A549 (cell line): Measurements from ENCODE around the gene AP1S2.

Experiments
- CEBPB ChIP-seq, 2 experiments: fragments of >200 bp in 1 of 2; sonication (Bioruptor Twin) in 1 of 2; formaldehyde crosslinking in 1 of 2; IDR thresholded peaks; 2 replicates each; pipeline ENCODE4 v1.6.1; 2012 to 2016
- CTCF ChIP-seq: fragments of >200 bp; sonication (Bioruptor Twin); formaldehyde crosslinking; IDR thresholded peaks from 3 replicates; pipeline ENCODE4 v1.5.1; 2016
- JUNB ChIP-seq: fragments of >200 bp; sonication (Bioruptor Twin); formaldehyde crosslinking; IDR thresholded peaks from 2 replicates; pipeline ENCODE4 v1.6.1; 2016
- NR3C1 ChIP-seq: fragments of >200 bp; sonication (Bioruptor Twin); formaldehyde crosslinking; IDR thresholded peaks from 3 replicates; pipeline ENCODE4 v1.6.1; 2017
- POLR2A ChIP-seq: IDR thresholded peaks from 2 replicates; pipeline ENCODE4 v1.6.1; 2012; ENCODE audit warnings: mild to moderate bottlenecking, low read length
- RFX5 ChIP-seq: fragments of 450-650 bp; IDR thresholded peaks from 2 replicates; pipeline ENCODE4 v1.7.1; 2014; ENCODE audit warnings: antibody characterized with exemption, mild to moderate bottlenecking, moderate library complexity
- SMC3 ChIP-seq: fragments of >200 bp; sonication (Bioruptor Twin); formaldehyde crosslinking; IDR thresholded peaks from 3 replicates; pipeline ENCODE4 v1.6.1; 2018; ENCODE audit warnings: inconsistent platforms
- ZFP36 ChIP-seq: fragments of 450-650 bp; IDR thresholded peaks from 2 replicates; pipeline ENCODE4 v1.6.1; 2014; ENCODE audit warnings: borderline replicate concordance; ENCODE audit not compliant: partially characterized antibody
- TF ChIP-seq, protein P1 (sequence below): IDR thresholded peaks from 2 replicates; pipeline ENCODE4 v1.6.1; 2012

GRCh38 chrX:15829217-15829616 is 25.4 kb downstream of the AP1S2 start:
- TF ChIP-seq CEBPB (IDR thresholded peaks at IDR 0.05) (no peak), POLR2A (no peak), CTCF (no peak), JUNB (no peak), SMC3 (no peak), RFX5 (no peak), NR3C1 (no peak), ZFP36 (no peak)
- TF ChIP-seq, protein P1, sequence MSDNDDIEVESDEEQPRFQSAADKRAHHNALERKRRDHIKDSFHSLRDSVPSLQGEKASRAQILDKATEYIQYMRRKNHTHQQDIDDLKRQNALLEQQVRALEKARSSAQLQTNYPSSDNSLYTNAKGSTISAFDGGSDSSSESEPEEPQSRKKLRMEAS, result no peak
